Activated T-helper 1 cell treated with anti-CD3 and anti-CD28 coated beads, Interleukin-12 subunit alpha, Interleukin-12 subunit beta, Interleukin-2, Interleukin-4 antibody, amounts not matched to agents 30 ng/mL and 10 ng/mL and 1 ng/mL, durations not matched to agents 14 hours and 24 hours and 36 hours (primary cell): Measurements from ENCODE around the gene FASN. TPM values are rescaled to one million over a fixed set of nuclear protein-coding genes. Genes with fewer than 3 reads are reported as not detected.

Experiments
- total RNA-seq: library from RNA; stranded (reverse); gene quantifications from 2 replicates; pipeline ENCODE4 v1.2.3, GENCODE V29; 2022

The FASN gene
- total RNA-seq, 1 donor from 2014 or later: 421 TPM

Other genes with a start within 250 kb of the FASN start
- gene P4HB, start 237.7 kb downstream of the FASN start, total RNA-seq: 477 and 487 TPM in 2 replicates
- 701 and 705 TPM in 2 replicates for gene ARHGDIA, start 226.9 kb downstream of the FASN start, total RNA-seq
- gene ALYREF, start 206.7 kb downstream of the FASN start, total RNA-seq: 241 and 249 TPM in 2 replicates
- gene ANAPC11, start 206.5 kb downstream of the FASN start, total RNA-seq: 123 and 124 TPM in 2 replicates
- 0.24 and 0.31 TPM in 2 replicates for gene NPB, start 196.0 kb downstream of the FASN start, total RNA-seq
- gene PCYT2, start 186.8 kb downstream of the FASN start, total RNA-seq: 49.5 and 54.5 TPM in 2 replicates
- gene SIRT7, start 180.1 kb downstream of the FASN start, total RNA-seq: 53.2 and 57.5 TPM in 2 replicates
- gene MAFG, start 170.5 kb downstream of the FASN start, total RNA-seq: 33.8 and 35.5 TPM in 2 replicates
- gene PYCR1, start 160.9 kb downstream of the FASN start, total RNA-seq: 130 and 131 TPM in 2 replicates
- 0.08 TPM in 1 of 2 replicates, not detected in the other for gene MYADML2, start 151.0 kb downstream of the FASN start, total RNA-seq
- 1.5 and 2.4 TPM in 2 replicates for gene NOTUM, start 137.0 kb downstream of the FASN start, total RNA-seq
- 32.2 and 33.8 TPM in 2 replicates for gene ASPSCR1, start 120.6 kb downstream of the FASN start, total RNA-seq
- 109 and 120 TPM in 2 replicates for gene CENPX, start 75.4 kb downstream of the FASN start, total RNA-seq
- gene LRRC45, start 74.9 kb downstream of the FASN start, total RNA-seq: 37.6 and 37.8 TPM in 2 replicates
- gene RAC3, start 66.6 kb downstream of the FASN start, total RNA-seq: 7.6 and 9.4 TPM in 2 replicates
- 123 and 125 TPM in 2 replicates for gene DCXR, start 60.5 kb downstream of the FASN start, total RNA-seq
- 24.1 and 26.8 TPM in 2 replicates for gene RFNG, start 46.4 kb downstream of the FASN start, total RNA-seq
- gene GPS1, start 46.3 kb downstream of the FASN start, total RNA-seq: 112 and 124 TPM in 2 replicates
- gene DUS1L, start 32.4 kb downstream of the FASN start, total RNA-seq: 231 and 235 TPM in 2 replicates
- 59.5 and 60.8 TPM in 2 replicates for gene CCDC57, start 114.6 kb upstream of the FASN start, total RNA-seq
- gene SLC16A3, start 130.8 kb upstream of the FASN start, total RNA-seq: 111 and 115 TPM in 2 replicates
- 154 and 161 TPM in 2 replicates for gene CSNK1D, start 175.5 kb upstream of the FASN start, total RNA-seq
- gene CD7, start 219.4 kb upstream of the FASN start, total RNA-seq: 454 and 455 TPM in 2 replicates
- 3.3 and 4.2 TPM in 2 replicates for gene SECTM1, start 235.5 kb upstream of the FASN start, total RNA-seq